ENCODE measurements around the gene ZNF524.
A peak's percentile ranks its signal among the peaks of the same experiment; 100 is the strongest.

Gene ZNF524

DNA sequence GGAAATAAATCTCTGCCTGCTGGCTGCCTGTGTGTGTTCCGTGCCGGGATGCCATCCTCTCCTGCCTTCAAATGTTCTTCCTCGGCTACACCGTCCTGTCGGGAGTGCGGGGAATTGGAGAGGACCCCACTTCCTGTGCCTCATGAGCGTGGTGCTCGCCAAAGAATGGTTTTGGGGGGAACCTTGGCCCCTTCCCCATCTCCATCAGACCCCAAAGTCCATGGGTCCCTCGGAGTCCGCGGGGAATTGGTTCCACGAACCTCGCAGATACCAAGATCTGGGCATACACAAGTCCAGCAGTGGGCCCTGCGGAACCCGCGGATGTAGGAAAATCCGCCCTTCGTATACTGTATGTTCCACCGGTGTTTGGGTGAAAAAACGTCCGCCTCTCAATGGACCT lies 3.0 kb downstream of the ZNF524 start:
- DNase-seq = no peak

DNA sequence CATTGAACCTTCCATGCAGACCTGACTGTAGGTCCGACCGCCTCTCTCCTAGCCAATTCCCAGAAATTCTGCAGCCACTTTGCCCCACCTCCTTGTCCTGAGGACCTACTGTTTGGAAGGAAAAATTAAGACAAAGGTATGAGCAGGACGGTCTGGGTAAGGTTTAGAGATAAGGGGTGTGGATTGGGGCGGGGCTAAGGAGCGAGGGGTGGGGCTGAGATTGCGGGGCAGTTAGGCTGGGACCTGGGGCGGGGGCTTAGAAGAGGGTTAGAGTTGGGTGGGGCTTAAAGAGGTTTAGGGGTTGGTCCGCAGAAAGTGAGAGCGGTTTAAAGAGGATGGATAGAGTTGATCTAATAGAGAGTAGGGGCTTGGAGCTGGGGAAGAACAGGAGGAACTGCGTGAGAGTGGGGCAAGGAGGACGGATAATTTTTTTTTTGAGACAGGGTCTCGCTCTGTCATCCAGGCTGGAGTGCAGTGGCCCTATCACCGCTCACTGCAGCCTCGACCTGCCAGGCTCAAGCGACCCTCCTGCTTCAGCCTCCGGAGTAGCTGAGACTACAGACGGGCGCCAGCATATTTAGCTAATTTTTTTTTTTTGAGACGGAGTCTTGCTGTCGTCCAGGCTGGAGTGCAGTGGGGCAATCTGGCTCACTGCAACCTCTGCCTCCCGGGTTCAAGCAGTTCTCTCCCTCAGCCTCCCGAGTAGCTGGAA lies 3.6 kb downstream of the ZNF524 start:
- DNase-seq = no peak

DNA sequence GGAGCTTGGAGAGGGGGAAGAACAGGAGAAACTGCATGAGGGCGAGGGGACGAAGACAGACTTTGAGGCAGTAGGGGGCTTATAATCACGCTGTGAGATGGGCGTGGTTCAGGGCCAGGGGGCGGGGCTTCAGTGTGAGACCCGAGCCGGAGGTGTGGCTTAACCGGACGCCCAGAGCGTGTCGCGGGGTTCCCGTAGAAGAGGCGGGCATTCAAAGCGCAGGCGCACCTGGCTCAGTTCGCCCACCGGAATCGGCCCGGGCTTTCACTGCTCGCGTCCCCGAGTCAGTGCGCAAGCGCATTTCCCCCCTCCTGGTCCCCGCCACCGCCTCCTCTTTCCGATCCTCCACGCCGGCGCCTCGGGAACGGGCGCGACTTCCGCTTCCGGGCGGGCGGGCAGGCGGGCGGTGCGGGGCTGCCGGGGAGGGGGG lies 5.1 kb downstream of the ZNF524 start:
- DNase-seq = peak; percentile 94 to 98 (median 96)

DNA sequence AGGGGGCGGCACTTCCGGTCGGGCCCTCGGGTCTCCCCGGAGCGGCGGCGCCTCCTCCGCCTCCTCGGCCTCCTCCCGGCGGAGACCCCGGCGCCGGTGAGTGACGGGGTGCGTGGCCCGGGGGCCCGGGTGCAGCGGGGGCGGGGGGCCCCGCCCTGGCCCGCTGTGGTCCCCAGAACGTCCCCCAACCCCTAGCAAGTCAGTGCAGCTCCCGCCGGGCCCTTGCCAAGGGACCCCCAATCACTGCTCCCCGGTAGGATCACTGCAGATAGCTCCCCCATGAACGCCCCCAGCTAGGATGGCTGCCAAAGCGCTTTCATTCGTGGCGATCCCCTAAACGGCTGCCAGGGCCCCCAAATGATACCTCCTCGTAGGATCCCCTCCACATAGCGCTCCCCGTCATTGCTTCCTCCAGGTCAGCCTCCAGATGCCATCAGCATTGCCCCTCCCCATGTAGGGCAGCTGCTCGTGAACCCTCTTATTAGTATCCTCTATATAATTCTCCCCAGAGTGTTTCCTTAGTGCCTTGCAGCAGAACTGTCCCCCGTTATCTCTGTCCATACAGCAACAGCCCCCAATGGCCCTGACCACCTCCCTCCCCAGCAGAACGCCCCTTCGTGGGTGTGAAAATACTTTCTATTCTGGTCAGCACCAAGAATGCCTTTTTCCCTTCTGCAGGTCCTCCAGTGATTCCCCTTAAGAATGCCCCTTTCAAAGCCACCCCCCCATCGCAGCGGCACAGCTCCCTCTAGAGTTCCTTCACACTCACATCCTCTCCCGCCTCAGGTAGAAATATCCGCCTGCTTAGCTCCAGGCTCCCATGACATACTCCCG lies 5.8 kb downstream of the ZNF524 start, which contains the start of gene ZNF865:
ZNF865 (plus strand) TSS at position 11 of the 834 bp plus-strand sequence. CDS start 7,972 bp downstream, outside the sequence.
- peak in 2 of 4 experiments; percentile 42 to 57 for DNase-seq

DNA sequence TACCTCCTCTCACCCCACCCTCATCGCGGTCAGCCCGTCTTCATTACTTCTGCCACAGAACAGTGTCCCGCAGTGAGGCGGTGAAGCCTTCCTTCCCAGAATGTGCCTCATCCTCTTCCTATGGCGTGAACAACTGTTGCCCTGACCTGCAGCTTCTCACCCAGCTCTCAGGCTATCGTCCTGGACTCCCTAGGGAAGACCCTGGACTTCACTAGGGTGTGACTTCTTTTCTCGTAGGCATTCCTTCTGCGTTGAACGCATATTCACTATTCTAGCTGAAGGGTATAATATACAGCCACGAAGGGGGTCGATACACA lies 6.3 kb downstream of the ZNF524 start:
- no peak for DNase-seq

DNA sequence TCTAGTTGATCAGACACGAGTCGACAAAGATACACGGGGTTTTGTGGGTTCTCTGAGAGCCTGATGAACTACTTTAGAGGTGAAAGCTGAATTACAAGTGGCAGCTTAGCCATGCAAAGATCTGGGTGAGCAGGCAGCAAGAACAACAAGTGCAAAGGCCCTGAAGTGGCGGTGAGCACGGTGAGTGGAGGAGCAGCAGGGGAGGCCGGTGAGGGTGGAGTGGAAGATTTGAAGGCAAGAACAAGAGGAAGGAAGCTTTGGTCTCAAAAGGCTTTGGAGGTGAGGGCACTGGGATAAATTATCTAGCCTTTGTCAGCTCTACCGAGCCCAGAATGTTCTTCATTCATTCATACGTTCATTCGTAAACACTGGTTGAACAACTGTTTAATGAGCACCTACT lies 6.7 kb downstream of the ZNF524 start:
- DNase-seq = no peak

DNA sequence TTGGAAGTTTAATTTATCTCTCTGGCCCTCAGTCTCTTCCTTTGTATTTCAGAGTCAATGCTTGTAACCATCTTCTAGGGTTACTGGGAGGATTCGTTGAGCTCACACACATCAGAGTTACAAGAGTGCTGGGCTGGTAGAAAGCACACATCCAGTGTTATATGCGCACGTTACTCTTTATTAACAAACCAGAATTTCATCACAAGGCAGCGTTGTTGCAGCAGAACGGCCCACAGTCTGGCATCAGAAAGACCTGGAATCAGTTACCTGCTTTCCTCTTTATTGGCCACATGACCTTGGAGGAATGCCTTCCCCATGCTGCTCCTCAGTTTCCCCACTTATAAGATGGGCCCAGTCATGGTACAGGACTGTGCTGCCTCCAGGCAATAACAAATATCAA lies 9.2 kb downstream of the ZNF524 start:
- DNase-seq = no peak

DNA sequence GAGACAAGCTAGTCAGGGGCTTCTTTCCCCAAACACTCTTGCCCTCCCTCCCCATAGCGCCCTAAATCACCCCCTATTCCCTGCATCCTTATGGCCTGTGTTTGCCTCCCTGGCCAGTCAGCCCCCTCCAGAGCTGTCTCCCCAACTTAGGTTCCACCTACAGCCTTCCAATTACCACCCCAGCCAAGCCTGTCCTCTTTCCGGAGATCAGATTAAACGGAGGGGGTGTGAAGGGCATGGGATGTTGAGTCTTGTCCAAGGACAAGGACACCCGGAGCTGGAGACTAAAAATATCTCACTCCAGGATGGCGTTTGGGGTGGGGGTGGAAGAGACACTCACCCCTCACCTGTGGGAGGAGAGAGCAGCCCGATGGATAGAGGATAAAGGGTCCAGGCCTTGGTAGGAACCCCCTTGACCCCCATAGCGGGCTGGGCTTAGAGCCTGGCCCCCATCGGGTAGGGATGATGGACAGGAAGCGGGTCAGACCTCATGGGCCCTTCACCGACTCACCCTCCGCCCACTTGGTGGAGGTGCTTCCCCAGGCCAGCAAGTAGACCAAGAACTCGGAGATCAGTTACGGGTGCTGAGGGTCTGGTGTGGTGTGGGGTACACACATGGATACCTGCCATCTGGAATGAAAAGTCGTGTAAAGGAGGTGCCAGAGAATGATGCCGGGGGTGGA lies 11.4 kb downstream of the ZNF524 start:
- no peak for DNase-seq

DNA sequence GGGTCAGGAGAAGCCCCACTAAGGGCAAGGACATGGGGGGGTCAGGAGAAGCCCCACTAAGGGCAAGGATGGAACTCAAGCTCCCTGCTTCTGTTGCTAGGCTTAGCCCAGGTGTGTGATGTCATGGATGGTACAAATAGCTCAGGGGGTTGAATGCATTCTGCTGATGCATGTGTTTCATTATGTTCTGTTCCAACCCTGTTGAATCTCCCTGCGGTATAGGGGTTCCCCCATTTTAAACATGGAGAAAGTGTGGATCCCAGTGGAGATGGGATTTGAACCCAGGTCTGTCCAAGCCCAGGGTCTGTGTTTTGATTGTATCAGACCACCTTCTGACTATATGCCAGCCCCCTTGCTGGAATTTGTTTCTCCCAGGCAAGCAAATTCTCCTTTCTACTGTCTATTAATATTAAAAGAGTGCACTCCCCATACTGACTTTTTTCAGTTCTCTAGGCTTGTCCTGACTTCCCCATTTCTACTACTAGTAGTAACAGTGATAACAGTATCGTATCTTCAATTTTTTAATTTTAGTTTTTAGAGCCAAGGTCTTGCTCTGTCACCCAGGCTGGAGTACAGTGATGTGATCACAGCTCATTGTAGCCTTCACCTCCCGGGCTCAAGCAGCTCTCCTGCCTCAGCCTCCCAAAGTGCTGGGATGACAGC lies 12.0 kb downstream of the ZNF524 start:
- no peak for DNase-seq

DNA sequence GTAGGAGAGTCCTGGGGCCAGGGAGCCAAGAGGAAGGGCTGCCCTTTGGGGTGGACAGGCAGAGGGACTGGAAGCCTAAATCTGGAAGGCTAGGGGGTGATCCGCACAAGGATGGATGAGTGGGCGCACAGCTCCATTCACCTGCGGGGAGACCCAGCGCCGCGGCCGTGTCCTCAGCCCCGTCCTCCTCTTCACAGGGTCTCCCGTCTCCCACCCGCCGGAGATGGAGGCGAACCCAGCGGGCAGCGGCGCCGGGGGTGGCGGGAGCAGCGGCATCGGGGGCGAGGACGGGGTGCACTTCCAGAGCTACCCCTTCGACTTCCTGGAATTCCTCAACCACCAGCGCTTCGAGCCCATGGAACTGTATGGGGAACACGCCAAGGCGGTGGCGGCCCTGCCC lies 13.3 kb downstream of the ZNF524 start:
- no peak for DNase-seq

DNA sequence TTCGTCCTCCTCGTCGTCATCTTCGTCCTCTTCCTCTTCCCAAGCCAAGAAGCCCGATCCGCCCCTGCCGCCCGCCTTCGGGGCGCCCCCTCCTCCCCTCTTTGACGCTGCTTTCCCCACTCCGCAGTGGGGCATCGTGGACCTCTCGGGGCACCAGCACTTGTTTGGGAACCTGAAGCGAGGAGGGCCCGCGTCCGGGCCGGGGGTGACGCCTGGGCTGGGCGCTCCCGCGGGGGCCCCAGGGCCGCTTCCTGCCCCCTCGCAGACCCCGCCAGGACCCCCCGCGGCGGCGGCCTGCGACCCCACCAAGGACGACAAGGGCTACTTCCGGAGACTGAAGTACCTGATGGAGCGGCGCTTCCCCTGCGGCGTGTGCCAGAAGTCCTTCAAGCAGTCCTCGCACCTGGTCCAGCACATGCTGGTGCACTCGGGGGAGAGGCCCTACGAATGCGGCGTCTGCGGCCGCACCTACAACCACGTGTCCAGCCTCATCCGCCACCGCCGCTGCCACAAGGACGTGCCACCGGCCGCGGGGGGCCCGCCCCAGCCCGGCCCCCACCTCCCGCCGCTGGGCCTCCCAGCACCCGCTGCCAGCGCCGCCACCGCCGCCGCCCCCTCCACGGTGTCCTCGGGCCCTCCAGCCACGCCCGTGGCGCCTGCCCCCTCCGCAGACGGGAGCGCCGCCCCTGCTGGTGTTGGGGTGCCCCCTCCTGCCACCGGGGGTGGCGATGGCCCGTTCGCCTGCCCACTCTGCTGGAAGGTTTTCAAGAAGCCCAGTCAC lies 14.0 kb downstream of the ZNF524 start:
- no peak for DNase-seq

DNA sequence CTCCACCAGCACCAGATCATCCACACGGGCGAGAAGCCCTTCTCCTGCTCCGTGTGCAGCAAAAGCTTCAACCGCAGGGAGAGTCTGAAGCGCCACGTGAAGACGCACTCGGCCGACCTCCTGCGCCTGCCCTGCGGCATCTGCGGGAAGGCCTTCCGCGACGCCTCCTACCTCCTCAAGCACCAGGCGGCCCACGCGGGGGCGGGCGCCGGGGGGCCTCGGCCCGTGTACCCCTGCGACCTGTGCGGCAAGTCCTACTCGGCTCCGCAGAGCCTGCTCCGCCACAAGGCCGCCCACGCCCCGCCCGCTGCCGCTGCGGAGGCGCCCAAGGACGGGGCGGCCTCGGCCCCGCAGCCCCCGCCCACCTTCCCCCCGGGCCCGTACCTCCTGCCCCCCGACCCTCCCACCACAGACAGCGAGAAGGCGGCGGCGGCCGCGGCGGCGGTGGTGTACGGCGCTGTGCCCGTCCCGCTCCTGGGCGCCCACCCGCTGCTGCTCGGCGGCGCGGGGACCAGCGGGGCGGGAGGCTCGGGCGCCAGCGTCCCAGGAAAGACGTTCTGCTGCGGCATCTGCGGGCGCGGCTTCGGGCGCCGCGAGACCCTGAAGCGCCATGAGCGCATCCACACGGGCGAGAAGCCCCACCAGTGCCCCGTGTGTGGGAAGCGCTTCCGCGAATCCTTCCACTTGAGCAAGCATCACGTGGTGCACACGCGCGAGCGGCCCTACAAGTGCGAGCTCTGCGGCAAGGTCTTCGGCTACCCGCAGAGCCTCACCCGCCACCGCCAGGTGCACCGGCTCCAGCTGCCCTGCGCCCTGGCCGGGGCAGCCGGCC lies 14.8 kb downstream of the ZNF524 start:
- DNase-seq = no peak

DNA sequence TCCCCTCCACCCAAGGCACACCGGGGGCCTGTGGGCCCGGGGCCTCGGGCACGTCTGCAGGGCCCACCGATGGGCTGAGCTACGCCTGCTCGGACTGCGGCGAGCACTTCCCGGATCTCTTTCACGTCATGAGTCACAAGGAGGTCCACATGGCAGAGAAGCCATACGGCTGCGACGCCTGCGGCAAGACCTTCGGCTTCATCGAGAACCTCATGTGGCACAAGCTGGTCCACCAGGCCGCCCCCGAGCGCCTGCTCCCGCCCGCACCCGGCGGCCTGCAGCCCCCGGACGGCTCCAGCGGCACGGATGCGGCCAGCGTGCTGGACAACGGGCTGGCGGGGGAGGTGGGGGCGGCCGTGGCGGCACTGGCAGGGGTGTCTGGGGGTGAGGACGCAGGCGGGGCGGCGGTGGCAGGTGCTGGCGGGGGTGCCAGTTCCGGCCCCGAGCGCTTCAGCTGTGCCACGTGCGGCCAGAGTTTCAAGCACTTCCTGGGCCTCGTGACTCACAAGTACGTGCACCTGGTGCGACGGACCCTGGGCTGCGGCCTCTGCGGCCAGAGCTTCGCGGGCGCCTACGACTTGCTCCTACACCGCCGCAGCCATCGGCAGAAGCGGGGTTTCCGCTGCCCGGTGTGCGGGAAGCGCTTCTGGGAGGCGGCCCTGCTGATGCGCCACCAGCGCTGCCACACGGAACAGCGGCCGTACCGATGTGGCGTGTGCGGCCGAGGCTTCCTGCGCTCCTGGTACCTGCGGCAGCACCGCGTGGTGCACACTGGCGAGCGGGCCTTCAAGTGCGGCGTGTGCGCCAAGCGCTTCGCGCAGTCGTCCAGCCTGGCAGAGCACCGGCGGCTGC lies 15.7 kb downstream of the ZNF524 start:
- DNase-seq = no peak

DNA sequence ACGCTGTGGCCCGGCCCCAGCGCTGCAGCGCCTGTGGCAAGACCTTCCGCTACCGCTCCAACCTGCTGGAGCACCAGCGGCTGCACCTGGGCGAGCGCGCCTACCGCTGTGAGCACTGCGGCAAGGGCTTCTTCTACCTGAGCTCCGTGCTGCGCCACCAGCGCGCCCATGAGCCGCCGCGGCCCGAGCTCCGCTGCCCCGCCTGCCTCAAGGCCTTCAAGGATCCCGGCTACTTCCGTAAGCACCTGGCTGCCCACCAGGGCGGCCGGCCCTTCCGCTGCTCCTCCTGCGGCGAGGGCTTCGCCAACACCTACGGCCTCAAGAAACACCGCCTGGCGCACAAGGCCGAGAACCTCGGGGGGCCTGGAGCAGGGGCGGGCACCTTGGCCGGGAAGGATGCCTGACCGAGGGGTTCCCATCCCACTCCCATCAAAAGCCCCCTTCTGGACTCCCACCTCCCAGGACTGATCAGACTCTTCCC lies 16.3 kb downstream of the ZNF524 start:
- DNase-seq = no peak

DNA sequence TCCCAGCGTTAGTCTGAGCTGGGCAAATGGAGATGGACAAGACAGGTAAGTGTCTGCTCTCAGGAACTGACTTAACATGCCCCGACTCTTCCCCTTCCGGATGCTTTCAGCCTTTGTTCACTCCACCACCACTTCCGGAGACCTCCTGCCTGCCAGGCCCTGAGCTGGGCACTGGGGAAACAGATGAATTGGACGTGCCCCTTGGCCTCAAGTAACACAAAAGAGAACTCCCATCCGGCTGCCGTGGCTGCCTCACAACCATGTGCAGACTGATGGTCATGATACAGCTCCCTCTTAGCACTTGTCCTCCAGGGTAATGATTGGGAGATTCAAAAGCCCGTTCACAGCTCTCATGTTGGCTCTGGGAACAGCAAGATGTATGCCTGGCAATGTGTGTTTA lies 17.3 kb downstream of the ZNF524 start:
- no peak for DNase-seq

DNA sequence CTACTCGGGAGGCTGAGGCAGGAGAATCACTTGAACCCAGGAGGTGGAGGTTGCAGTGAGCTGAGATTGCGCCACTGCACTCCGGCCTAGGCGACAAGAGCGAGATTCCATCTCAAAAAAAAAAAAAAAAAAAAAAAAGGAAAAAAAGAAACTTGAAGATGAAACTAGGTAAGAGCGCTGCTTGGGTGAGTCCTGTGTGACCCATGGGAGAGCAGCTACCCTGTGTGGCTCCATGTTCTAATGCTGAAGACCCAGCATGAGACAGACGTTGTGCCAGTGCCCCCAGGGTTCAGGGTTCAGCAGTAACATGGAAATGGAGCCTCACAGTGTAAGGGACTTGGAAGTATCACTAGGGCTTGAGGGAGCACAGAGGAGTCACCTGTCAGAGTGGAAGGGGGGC lies 18.3 kb downstream of the ZNF524 start:
- DNase-seq = no peak

DNA sequence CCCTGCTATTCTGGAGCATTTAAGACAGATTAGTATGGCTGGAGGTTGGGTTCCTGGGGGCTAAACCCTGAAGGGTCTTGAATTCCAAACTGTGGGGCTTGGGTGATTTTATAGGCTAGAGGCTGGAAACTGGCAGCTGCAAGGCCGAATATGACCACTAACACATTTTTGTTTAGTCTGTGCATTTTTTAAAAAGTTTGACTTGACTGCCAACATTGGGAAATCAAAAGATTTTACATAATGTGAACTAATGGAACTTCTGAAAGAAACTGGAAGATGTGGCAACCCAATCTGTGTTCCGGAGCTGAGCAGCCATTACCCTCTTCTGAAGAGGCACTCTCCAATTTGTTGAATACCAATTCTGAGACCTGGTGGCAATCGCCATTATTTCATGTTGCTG lies 19.2 kb downstream of the ZNF524 start:
- no peak for DNase-seq

DNA sequence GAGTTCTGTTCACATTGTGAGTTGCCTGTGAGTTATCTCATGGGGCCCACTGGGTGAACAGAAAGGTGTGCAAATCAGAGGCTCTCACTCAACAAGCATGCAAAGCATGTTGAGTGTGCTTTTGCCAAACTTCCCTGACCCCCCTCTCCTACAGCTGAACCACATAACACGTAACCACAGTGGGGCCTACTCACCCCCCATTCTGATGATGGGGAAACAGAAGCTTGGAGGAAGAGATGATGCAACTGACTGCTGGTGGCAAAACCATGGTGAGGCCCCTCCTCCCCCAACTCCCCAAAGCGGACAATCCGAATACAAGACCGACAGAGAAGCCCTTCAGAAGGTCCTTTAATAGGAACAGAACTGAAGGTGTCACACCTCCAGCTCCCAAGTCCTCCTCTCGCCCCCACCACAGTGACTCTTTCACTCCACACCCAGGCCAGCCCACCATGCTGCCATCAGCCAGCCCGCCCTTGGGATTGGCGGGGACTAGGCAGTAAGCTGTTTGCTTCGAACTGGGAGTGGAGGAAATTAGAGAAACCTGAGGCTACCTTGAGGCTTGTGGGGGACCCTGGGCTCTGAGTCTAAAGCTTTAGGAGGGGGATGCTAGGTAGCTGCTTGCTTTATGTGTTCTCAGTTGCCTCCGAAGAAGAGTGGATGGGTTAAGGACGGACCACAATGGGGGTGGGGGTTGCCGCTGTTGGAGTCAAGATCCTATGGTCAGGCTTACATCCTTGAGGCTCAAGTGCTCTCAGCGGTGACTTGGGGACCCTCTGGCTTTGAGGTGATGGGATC lies 20.5 kb downstream of the ZNF524 start:
- DNase-seq = no peak

DNA sequence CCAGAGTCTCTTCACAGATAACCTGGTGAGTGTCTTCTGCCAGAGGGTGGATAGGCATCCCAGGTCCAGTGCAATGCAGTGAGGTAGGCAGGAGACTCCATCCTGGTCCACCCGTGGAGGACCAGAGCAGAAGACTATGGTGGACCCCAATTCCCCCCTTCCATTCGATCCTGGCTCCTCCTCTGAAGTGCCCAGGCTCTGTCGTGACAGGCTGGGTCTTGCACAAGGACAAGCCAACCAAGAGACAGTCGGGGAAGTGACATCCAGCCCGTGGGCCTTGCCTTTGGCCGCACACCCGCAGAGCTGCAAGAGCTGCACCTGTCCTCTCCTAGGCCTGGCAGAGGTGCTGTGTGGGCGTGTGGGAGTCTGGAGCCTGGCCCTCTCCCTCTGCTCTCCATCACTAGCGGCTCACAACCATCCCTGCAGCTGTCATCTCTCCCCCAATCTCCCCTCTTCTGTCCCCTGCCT lies 21.2 kb downstream of the ZNF524 start:
- no peak for DNase-seq
